Body of pancreas (tissue), 4 donors: ENCODE data around the gene STOML1. TPM values are rescaled to one million over a fixed set of nuclear protein-coding genes. Genes with fewer than 3 reads are reported as not detected.
"Not testable (repeated sequence)": the region's sequence is repeated elsewhere in the genome, so short reads cannot be mapped to it uniquely, and the experiment has no call there.

ENCODE experiments used
- ATAC-seq: fragments of 150-250 bp; one replicate; pipeline ENCODE4 v1.9.1; 2016
- DNase-seq, 4 donors: peaks; one replicate each; pipeline ENCODE4 v3.0.0-alpha.2; 2019
- H3K27ac ChIP-seq, 4 donors: fragments of 200-600 bp; sonication (generic); 1 replicate in 3 of 4; 2 replicates in 1 of 4; pipeline versions ENCODE4 v1.5.1 to v1.6.1; 2016 to 2019; ENCODE audit warnings: mild to moderate bottlenecking in 1 of 4, mixed read lengths in 1 of 4, moderate library complexity in 1 of 4
- H3K27me3 ChIP-seq, 2 donors: fragments of 200-600 bp; sonication (generic); one replicate each; pipeline ENCODE4 v1.6.0; 2016; ENCODE audit warnings: mild to moderate bottlenecking in 1 of 2
- H3K36me3 ChIP-seq, 2 donors: fragments of 200-600 bp; sonication (generic); replicated peaks in 1 of 2; 2 replicates each; pipeline ENCODE4 v1.5.1; 2016; ENCODE audit warnings: low read depth in 2 of 2; ENCODE audit not compliant: insufficient read depth in 1 of 2
- H3K4me1 ChIP-seq: fragments of 200-600 bp; sonication (generic); one replicate; pipeline ENCODE4 v1.6.0; 2016
- H3K4me3 ChIP-seq, 2 donors: fragments of 200-600 bp; sonication (generic); 1 replicate in 1 of 2; 2 replicates in 1 of 2; pipeline ENCODE4 v1.5.1; 2016 to 2019
- H3K9me3 ChIP-seq, 3 donors: fragments of 200-600 bp; sonication (generic); 1 replicate in 2 of 3; 2 replicates in 1 of 3; pipeline ENCODE4 v1.5.1; 2016
- CTCF ChIP-seq, 7 experiments: fragments of 450-650 bp in 4 of 7; fragments of 200-600 bp in 3 of 7; sonication (generic) in 3 of 7; IDR thresholded peaks; one replicate each; pipeline ENCODE4 v1.5.1; 2016 to 2019; ENCODE audit warnings: antibody characterized with exemption in 7 of 7
- POLR2A ChIP-seq, 3 donors: fragments of 450-650 bp; IDR thresholded peaks; one replicate each; pipeline ENCODE4 v1.6.1; 2016; ENCODE audit warnings: antibody characterized with exemption in 3 of 3, mild to moderate bottlenecking in 2 of 3
- WGBS, 2 donors: methylation state at CpG; one replicate each; pipeline ENCODE4 v1.1.5; 2017; 5-methylcytosine and 5-hydroxymethylcytosine counted together
- intact Hi-C: fragments of 100-400 bp; cut with DNase I; formaldehyde crosslinking; loops from one replicate; pipeline ENCODE4 v1.15.1; 2023
- total RNA-seq, 2 donors: library from RNA; depleted of rRNA; stranded (reverse); fragments of >200 nt; gene quantifications; one replicate each; pipeline ENCODE4 v1.1.0, GENCODE V29; 2016

STOML1 gene
- total RNA-seq, 2 donors from 2014 or later: 6.0 to 10.2 TPM

GRCh38 chr15:73978896-73979295, 13.2 kb downstream of the STOML1 start:
- peaks cover 0 to 7% of the 10 kb centered on the region in 2 donors for H3K27me3 ChIP-seq
- TF ChIP-seq CTCF (IDR thresholded peaks at IDR 0.05) (no peak), POLR2A (IDR thresholded peaks at IDR 0.05) (no peak)
- peak; percentile 38 for ATAC-seq
- H3K36me3 ChIP-seq: no peaks in the 10 kb centered on the region
- peaks cover 8% of the 10 kb centered on the region for H3K4me1 ChIP-seq
- H3K4me3 ChIP-seq: no peak overlapping the region
- no peaks in the 10 kb centered on the region for H3K9me3 ChIP-seq
- intact Hi-C loops: no loop called here
- 54 to 61% methylated on average over 3 of the region's 3 CpGs for WGBS, 2 donors
- peak overlapping the region in 1 of 4 donors; percentile 48 for H3K27ac ChIP-seq
- DNase-seq: no peak

GRCh38 chr15:73975440-73976125, 16.5 kb downstream of the STOML1 start:
- intact Hi-C loops, H3K27ac ChIP-seq, ATAC-seq, H3K9me3 ChIP-seq, H3K36me3 ChIP-seq, DNase-seq, H3K27me3 ChIP-seq, H3K4me3 ChIP-seq: not testable (repeated sequence)
- H3K4me1 ChIP-seq: peaks cover 13% of the 10 kb centered on the region
- 41 to 42% methylated on average over 18 of the region's 18 CpGs for WGBS, 2 donors

- intact Hi-C loops, H3K27ac ChIP-seq, H3K9me3 ChIP-seq, ATAC-seq, H3K4me3 ChIP-seq, DNase-seq, H3K27me3 ChIP-seq, H3K36me3 ChIP-seq: not testable (repeated sequence)
- 81 to 82% methylated on average over 19 to 36 of the region's 39 CpGs for WGBS, 2 donors
- H3K4me1 ChIP-seq: peaks cover 13% of the 10 kb centered on the region
Measured at GRCh38 chr15:73973683-73974200, 18.4 kb downstream of the STOML1 start.

- peak; percentile 86 to 90 (median 88) for DNase-seq
- intact Hi-C loops: no loop called here
- Histone ChIP-seq H3K27me3 (peaks cover 0 to 7% of the 10 kb centered on the region in 2 donors), H3K9me3 (no peaks in the 10 kb centered on the region), H3K4me1 (peaks cover 13% of the 10 kb centered on the region), H3K27ac (no peak overlapping the region), H3K36me3 (no peaks in the 10 kb centered on the region), H3K4me3 (no peak overlapping the region)
- 12 to 20% methylated on average over 12 to 25 of the region's 26 CpGs for WGBS, 2 donors
- TF ChIP-seq CTCF (IDR thresholded peaks at IDR 0.05): peak; percentile 66 to 92 (median 83)
- no peak for TF ChIP-seq POLR2A (IDR thresholded peaks at IDR 0.05)
- peak; percentile 95 for ATAC-seq
Measured at GRCh38 chr15:73972984-73973682, 19.0 kb downstream of the STOML1 start.

GRCh38 chr15:73969151-73969759, 22.8 kb downstream of the STOML1 start:
- 73 to 87% methylated on average over 6 of the region's 6 CpGs for WGBS, 2 donors
- Histone ChIP-seq H3K27me3 (peaks cover 0 to 5% of the 10 kb centered on the region in 2 donors), H3K27ac (no peak overlapping the region), H3K9me3 (no peaks in the 10 kb centered on the region), H3K36me3 (no peaks in the 10 kb centered on the region), H3K4me1 (peaks cover 19% of the 10 kb centered on the region), H3K4me3 (no peak overlapping the region)
- no peak for DNase-seq
- no peak for TF ChIP-seq POLR2A (IDR thresholded peaks at IDR 0.05)
- no peak for TF ChIP-seq CTCF (IDR thresholded peaks at IDR 0.05)
- no peak for ATAC-seq
- intact Hi-C loops: no loop called here
